GM12874 (cell line): ENCODE data around the gene JPH2.

Experiments
- CTCF ChIP-seq: IDR thresholded peaks from 2 replicates; pipeline ENCODE4 v1.5.1; 2011; ENCODE audit warnings: low read depth, mild to moderate bottlenecking, control low read depth, low read length, moderate library complexity; ENCODE audit not compliant: insufficient read depth

Gene JPH2

GRCh38 chr20:44185574-44185973 lies 1.4 kb downstream of the JPH2 start:
- TF ChIP-seq CTCF: no peak

- no peak for TF ChIP-seq CTCF
Observed at GRCh38 chr20:44183282-44183681, 3.7 kb downstream of the JPH2 start.

GRCh38 chr20:44182863-44183262 lies 4.1 kb downstream of the JPH2 start:
- no peak for TF ChIP-seq CTCF

GRCh38 chr20:44182135-44182765 lies 4.7 kb downstream of the JPH2 start:
- no peak for TF ChIP-seq CTCF

GRCh38 chr20:44181611-44182010 lies 5.4 kb downstream of the JPH2 start:
- no peak for TF ChIP-seq CTCF

- no peak for TF ChIP-seq CTCF
Observed at GRCh38 chr20:44180814-44181213, 6.2 kb downstream of the JPH2 start.

GRCh38 chr20:44176833-44177534 lies 10.0 kb downstream of the JPH2 start:
- no peak for TF ChIP-seq CTCF
